Measurements from ENCODE around the gene SEC16A.

- TF ChIP-seq CTCF (IDR thresholded peaks at IDR 0.05) (no peak), POLR2A (IDR thresholded peaks at IDR 0.05) (no peak)
These were observed 74.9 kb downstream of the SEC16A start for GRCh38 chr9:136407911-136408310.

Data from thyroid gland (tissue), 4 donors.